NOMO-1 (cell line): ENCODE results near the gene RESP18.

Experiments
- DNase-seq, 2 experiments: peaks; one replicate each; lab custom pipeline; 2025; ENCODE audit not compliant: unreplicated experiment in 2 of 2; lab: John Stamatoyannopoulos, UW

The RESP18 gene

GRCh38 chr2:219279151-219279915 lies 53.2 kb downstream of the RESP18 start, which contains the start of gene DNAJB2:
DNAJB2 (plus strand) TSS chr2:219279366; CDS start chr2:219279834, 468 bp downstream.
- DNase-seq, result peak; percentile 93 to 99

DNA sequence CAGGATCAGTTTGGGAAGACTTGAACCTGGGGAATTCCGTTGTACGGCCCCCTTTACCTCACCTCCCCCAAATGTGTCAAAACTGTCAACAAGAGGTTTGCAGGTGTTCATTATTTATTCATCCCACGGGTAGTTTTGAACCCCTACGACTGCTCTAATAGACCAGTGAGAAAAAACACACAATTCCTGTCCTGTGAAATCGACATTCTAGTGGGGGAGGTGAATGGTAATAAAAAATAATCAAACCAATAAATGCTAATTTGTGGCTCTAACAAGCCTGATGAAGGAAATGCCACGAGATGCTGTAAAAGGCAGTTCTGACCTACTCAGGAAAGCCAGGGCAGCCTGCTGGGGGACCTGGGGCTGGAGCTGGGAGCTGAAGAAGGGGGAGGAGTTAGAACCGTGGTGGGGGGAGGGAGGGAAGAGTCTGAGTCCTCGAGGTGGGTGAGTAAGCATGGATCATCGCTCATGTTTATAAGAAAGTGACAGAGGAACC lies 53.8 kb downstream of the RESP18 start:
- DNase-seq, result no peak

DNA sequence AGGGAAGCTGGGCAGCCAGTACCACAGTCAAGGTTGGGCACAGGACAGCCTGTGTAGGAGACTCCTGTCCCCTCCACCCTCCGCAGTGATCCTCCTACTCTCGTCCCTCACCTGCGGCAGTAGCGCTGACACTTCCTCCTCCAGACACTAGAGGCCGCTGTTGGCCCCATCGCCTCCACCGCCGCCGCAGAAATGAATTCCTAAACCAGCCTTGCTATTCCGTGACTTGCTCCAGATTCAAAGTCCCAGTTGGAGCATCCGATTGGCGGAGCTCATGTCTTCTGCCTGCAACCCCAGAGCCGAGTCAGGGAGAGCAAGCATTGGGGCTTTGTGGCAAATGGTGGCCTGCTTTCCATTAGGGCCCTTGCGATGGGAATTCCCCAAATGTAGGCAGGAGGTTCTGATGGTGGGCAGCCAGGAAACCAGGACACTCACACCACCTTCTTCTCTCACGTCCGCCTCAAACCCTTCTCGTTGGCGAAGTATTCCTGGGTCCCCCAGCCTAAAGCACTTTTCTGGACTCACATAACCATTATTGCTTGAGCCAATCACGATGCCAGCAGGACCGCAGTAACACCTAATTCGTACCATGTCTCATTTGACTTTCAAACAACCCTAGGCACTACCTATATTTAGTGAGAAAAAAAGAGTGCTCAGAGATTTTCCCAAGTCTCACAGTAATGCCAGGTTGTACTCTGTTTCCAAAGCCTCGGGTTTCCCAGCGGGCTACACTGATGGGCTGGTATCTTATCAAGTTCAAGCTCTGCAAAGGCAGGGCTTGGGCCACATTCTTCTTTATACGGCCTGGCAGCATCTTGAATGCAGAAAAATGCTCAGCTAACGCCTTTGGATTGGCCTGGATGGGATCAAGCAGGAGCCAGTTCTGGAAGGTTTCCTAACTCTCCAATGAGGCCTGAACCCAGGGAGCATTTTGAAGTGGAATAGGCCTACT lies 54.6 kb downstream of the RESP18 start:
- peak; percentile 36 to 49 for DNase-seq
